Measurements from ENCODE around the gene GABARAPL1. TPM values are rescaled to one million over a fixed set of nuclear protein-coding genes. Genes with fewer than 3 reads are reported as not detected.

GABARAPL1 gene
- total RNA-seq, 1 donor from 2014 or later: 110 TPM

DNA sequence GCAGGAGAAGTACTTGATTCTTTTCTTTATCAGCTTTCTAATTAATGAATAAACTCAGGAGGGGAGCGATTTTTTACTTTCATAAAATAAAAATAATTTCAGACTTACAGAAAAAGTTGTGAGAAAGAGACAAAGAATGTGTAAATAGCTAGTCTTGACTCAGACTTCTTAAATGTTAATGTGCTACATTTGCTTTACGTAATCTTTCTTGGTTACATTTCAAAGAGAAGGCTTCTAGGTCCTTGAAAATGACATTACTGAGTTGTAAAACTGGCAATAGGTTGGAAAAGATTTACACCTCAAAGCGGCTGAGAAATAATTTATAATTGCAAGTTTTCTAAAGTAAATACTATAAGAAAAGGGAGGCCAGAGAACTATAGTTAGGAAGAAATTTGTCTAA is 28.6 kb downstream of the GABARAPL1 start:
- H3K4me3 Mint-ChIP-seq (ENCODE audit: unreplicated experiment): no peak overlapping the region
- TF ChIP-seq, protein P1, sequence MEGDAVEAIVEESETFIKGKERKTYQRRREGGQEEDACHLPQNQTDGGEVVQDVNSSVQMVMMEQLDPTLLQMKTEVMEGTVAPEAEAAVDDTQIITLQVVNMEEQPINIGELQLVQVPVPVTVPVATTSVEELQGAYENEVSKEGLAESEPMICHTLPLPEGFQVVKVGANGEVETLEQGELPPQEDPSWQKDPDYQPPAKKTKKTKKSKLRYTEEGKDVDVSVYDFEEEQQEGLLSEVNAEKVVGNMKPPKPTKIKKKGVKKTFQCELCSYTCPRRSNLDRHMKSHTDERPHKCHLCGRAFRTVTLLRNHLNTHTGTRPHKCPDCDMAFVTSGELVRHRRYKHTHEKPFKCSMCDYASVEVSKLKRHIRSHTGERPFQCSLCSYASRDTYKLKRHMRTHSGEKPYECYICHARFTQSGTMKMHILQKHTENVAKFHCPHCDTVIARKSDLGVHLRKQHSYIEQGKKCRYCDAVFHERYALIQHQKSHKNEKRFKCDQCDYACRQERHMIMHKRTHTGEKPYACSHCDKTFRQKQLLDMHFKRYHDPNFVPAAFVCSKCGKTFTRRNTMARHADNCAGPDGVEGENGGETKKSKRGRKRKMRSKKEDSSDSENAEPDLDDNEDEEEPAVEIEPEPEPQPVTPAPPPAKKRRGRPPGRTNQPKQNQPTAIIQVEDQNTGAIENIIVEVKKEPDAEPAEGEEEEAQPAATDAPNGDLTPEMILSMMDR (IDR thresholded peaks at IDR 0.05; ENCODE audit: partially characterized antibody, unreplicated experiment): no peak
- H3K27ac Mint-ChIP-seq (ENCODE audit: unreplicated experiment): no peak overlapping the region
- H3K9me3 Mint-ChIP-seq (ENCODE audit: unreplicated experiment): no peaks in the 10 kb centered on the region
- no peaks in the 10 kb centered on the region for H3K27me3 Mint-ChIP-seq (ENCODE audit: unreplicated experiment)
- no peak for DNase-seq
- H3K36me3 Mint-ChIP-seq (ENCODE audit: unreplicated experiment): no peaks in the 10 kb centered on the region
- no peaks in the 10 kb centered on the region for H3K4me1 Mint-ChIP-seq (ENCODE audit: low read depth, unreplicated experiment)

DNA sequence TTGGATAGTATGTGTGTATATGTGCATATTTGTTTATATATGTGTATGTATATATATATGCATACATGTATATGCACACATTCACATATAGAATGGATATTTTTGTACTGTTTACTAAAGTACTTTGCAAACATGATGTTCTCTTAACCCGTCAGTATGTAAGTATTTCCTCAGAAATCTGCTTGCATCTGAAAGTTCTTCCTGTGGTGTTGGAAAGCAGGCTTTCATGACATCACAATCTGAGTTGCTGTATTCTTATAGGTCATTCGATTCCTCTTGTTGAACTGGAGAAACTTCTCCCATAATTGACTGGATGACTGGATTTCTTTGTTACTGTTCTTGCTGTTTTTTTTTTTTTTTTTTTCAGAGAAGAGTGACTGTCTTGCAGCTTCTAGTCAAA is 29.1 kb downstream of the GABARAPL1 start:
- TF ChIP-seq, protein P1 (IDR thresholded peaks at IDR 0.05; ENCODE audit: partially characterized antibody, unreplicated experiment): no peak
- Mint-ChIP-seq H3K27me3 (ENCODE audit: unreplicated experiment) (no peaks in the 10 kb centered on the region), H3K36me3 (ENCODE audit: unreplicated experiment) (no peaks in the 10 kb centered on the region), H3K9me3 (ENCODE audit: unreplicated experiment) (no peaks in the 10 kb centered on the region), H3K4me3 (ENCODE audit: unreplicated experiment) (no peak overlapping the region), H3K27ac (ENCODE audit: unreplicated experiment) (no peak overlapping the region), H3K4me1 (ENCODE audit: low read depth, unreplicated experiment) (no peaks in the 10 kb centered on the region)
- DNase-seq: no peak

DNA sequence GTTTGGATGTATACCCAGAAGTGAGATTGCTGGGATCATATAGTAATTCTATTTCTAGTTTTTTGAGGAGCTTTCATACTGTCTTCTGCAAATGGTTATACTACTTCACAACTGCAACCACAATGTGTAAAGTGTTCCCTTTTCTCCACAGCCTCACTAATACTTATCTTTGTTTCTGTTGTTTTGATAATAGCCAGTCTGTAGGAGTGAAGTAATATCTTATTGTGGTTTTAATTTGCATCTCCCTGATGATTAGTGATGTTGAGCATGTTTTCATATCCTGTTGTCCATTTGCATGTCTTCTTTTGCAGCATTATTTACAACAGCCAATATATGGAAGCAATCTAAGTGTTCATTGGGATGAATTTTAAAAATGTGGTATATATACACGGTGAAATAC is 29.9 kb downstream of the GABARAPL1 start:
- DNase-seq: no peak
- Mint-ChIP-seq H3K9me3 (ENCODE audit: unreplicated experiment) (no peaks in the 10 kb centered on the region), H3K4me3 (ENCODE audit: unreplicated experiment) (no peak overlapping the region), H3K36me3 (ENCODE audit: unreplicated experiment) (no peaks in the 10 kb centered on the region), H3K4me1 (ENCODE audit: low read depth, unreplicated experiment) (no peaks in the 10 kb centered on the region), H3K27me3 (ENCODE audit: unreplicated experiment) (no peaks in the 10 kb centered on the region), H3K27ac (ENCODE audit: unreplicated experiment) (no peak overlapping the region)
- TF ChIP-seq, protein P1 (IDR thresholded peaks at IDR 0.05; ENCODE audit: partially characterized antibody, unreplicated experiment): no peak

DNA sequence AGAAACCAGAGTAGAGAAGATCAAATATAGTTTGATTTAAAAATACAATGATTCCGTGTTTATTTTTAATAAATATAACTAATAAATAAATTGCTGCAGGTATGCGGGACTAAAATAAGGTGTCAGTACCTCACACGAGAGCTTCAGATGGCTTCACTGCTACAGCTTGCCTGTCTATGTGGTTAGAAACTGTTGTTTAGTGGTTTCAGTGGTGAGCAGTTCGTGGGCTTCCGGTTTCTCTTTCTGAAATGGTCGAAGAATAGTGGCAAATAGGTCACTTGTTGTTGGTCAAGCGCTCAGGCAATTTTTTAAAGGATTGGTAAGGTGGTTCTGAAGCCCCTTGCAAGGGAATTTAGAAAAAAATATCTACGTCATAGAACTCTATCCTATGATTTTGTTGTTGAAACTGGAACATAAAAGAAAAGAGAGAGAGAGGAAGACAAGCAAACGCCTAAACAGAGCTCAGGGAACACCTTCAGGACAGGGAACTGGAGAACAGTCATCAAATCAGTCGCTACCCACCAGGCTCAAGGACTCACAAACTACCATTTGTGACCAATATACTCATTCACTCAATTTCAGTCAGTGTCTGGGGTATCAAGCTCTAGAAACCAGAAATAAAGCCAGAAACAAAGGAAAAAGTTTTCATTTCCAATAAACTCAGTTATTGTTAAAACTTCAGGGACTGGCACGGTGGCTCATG is 31.3 kb downstream of the GABARAPL1 start:
- Mint-ChIP-seq H3K27ac (ENCODE audit: unreplicated experiment) (no peak overlapping the region), H3K4me1 (ENCODE audit: low read depth, unreplicated experiment) (no peaks in the 10 kb centered on the region), H3K27me3 (ENCODE audit: unreplicated experiment) (peaks cover 2% of the 10 kb centered on the region), H3K4me3 (ENCODE audit: unreplicated experiment) (no peak overlapping the region), H3K9me3 (ENCODE audit: unreplicated experiment) (no peaks in the 10 kb centered on the region), H3K36me3 (ENCODE audit: unreplicated experiment) (no peaks in the 10 kb centered on the region)
- TF ChIP-seq, protein P1 (IDR thresholded peaks at IDR 0.05; ENCODE audit: partially characterized antibody, unreplicated experiment): no peak
- no peak for DNase-seq

DNA sequence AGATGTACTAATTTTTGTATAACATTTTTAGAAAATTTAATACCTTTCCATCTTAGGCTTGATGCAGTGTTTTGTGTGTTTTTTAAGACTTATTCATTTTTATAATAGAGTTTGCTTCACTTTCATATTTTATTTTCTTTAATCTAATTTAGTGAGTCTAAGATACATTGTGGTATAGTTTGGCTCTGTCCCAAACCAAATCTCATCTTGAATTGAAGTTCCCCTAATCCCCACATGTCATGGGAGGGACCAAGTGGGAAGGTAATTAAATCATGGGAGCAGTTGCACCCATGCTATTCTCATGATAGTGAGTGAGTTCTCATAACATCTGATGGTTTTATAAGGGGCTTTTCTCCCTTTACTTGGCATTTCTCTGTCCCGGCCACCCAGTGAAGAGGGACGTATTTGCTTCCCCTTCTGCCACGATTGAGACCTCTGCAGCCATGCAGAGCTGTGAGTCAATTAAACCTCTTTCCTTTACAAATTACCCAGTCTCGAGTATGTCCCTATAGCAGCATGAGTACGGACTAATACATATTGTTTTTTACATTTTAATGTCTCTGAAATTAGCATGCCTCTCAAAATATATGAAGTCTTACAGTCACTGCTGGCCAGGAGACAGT is 34.9 kb downstream of the GABARAPL1 start:
- Mint-ChIP-seq H3K36me3 (ENCODE audit: unreplicated experiment) (no peaks in the 10 kb centered on the region), H3K4me3 (ENCODE audit: unreplicated experiment) (no peak overlapping the region), H3K27me3 (ENCODE audit: unreplicated experiment) (peaks cover 2% of the 10 kb centered on the region), H3K4me1 (ENCODE audit: low read depth, unreplicated experiment) (no peaks in the 10 kb centered on the region), H3K9me3 (ENCODE audit: unreplicated experiment) (no peaks in the 10 kb centered on the region), H3K27ac (ENCODE audit: unreplicated experiment) (no peak overlapping the region)
- no peak for DNase-seq
- TF ChIP-seq, protein P1 (IDR thresholded peaks at IDR 0.05; ENCODE audit: partially characterized antibody, unreplicated experiment): no peak
